Right lobe of liver (tissue), 6 donors: ENCODE measurements around the gene RBM42. TPM values are rescaled to one million over a fixed set of nuclear protein-coding genes. Genes with fewer than 3 reads are reported as not detected.

Experiments
- ATAC-seq, 4 donors: fragments of 200-7000 bp; cut with Tn5 transposase; one replicate each; pipeline ENCODE4 v1.9.1; 2020; ENCODE audit warnings: mild to moderate bottlenecking in 4 of 4, moderate library complexity in 4 of 4
- DNase-seq, 3 donors: peaks; one replicate each; pipeline ENCODE4 v3.0.0-alpha.2; 2020
- H3K27ac ChIP-seq, 3 donors: fragments of 200-600 bp; one replicate each; pipeline ENCODE4 v1.8.0; 2022
- H3K27me3 ChIP-seq, 2 donors: fragments of 200-600 bp; one replicate each; pipeline ENCODE4 v1.8.0; 2022
- H3K36me3 ChIP-seq, 4 donors: fragments of 200-600 bp; sonication (generic) in 1 of 4; one replicate each; pipeline versions ENCODE4 v1.5.1 to v1.8.0; 2017 to 2022; ENCODE audit warnings: control low read depth in 1 of 4
- H3K4me1 ChIP-seq, 4 donors: fragments of 200-600 bp; sonication (generic) in 1 of 4; one replicate each; pipeline versions ENCODE4 v1.5.1 to v1.8.0; 2017 to 2022; ENCODE audit warnings: control low read depth in 1 of 4
- H3K4me3 ChIP-seq, 3 donors: fragments of 200-600 bp; one replicate each; pipeline ENCODE4 v1.8.0; 2022
- H3K9me3 ChIP-seq, 4 donors: fragments of 200-600 bp; sonication (generic) in 1 of 4; one replicate each; pipeline versions ENCODE4 v1.5.1 to v1.8.0; 2017 to 2022; ENCODE audit warnings: control low read depth in 1 of 4
- CTCF ChIP-seq, 4 donors: fragments of 200-600 bp in 3 of 4; fragments of 450-650 bp in 1 of 4; IDR thresholded peaks; one replicate each; pipeline versions ENCODE4 v1.5.1 to v1.8.0; 2016 to 2022; ENCODE audit warnings: antibody characterized with exemption in 4 of 4, mild to moderate bottlenecking in 2 of 4
- POLR2A ChIP-seq: fragments of 450-650 bp; IDR thresholded peaks from one replicate; pipeline ENCODE4 v1.6.1; 2017; ENCODE audit warnings: antibody characterized with exemption, mild to moderate bottlenecking
- WGBS: methylation state at CpG from one replicate; pipeline ENCODE4 v1.1.6; 2018; ENCODE audit warnings: low coverage, low lambda C conversion rate; ENCODE audit not compliant: insufficient coverage; ENCODE audit errors: missing lambda C conversion rate; 5-methylcytosine and 5-hydroxymethylcytosine counted together
- intact Hi-C, 2 donors: fragments of 100-400 bp; cut with DNase I; formaldehyde crosslinking; loops; one replicate each; pipeline versions ENCODE4 v1.11.2 to v1.14.1; 2022
- total RNA-seq, 6 experiments: library from RNA; depleted of rRNA in 2 of 6; stranded (reverse); fragments of >200 nt in 2 of 6; fragmentation: NEBNext Ultra II Directional in 3 of 6; extraction: Animal tissue kit (Norgen Biotek cat#: 25700) in 3 of 6; gene quantifications; one replicate each; pipeline versions ENCODE4 v1.1.0 to v1.2.4, GENCODE V29; 2016 to 2023
- donor health status: DM: no; HTN: yes; CAD: no.
- donor health status: DM: no; HTN: no; CAD: no.
- donor health status: DM: no; HTN: no; CAD: no.
- donor health status: DM: no; HTN: yes; CAD: no.
- donor health status: DM: no; HTN: yes; CAD: no.

RBM42 gene
- total RNA-seq, 6 experiments from 2014 or later, result 27.8 to 46.5 (median 31.0) TPM

DNA sequence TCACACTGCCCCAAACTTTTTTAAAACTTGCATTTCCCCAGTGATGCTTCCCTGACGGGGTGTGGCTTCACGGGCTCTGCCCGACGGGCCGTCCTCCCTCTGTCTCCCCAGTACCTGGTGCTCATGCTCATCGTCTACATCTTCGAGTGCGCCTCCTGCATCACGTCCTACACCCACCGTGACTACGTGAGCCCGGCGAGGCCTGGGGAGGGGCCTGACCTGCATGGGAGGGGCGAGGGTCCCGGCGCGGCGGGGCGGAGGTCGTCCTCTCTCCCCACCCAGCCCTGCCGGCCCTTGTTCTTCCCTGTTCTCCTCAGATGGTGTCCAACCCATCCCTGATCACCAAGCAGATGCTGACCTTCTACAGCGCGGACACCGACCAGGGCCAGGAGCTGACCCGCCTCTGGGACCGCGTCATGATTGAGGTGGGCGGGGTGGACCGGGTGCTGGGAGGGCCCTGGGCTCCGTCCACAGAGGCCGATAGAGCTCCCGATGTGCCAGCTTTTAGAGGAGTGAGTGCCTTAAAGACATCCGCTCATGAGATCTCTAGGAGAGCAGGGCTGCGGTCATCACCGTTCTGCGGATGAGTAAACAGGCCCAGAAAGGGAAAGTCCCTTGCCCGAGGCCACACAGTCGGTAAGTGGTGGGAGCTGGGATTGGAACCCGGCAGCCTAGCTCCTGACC, 44.4 kb downstream of the RBM42 start:
- intact Hi-C loops, result no loop called here

DNA sequence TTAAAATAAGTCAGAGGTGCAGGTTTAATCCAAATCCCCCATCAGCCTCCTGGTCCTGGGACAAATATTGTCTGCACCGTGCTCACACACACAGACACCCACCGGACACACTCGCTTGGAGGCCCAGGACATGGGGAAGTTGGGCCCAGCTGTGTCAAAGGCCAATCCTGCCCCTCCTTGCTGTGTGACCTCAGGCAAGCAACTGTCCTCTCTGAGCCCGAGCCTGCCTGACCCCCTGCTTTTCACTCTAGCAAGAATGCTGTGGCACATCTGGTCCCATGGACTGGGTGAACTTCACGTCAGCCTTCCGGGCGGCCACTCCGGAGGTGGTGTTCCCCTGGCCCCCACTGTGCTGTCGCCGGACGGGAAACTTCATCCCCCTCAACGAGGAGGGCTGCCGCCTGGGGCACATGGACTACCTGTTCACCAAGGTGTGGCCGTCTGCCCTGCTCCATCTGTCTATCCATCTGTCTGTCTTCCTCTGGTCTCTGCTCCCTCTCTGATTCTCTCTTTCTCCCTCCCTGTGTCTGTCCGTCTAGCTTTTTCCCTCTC, 46.8 kb downstream of the RBM42 start:
- Histone ChIP-seq H3K4me3 (no peak overlapping the region), H3K27me3 (no peaks in the 10 kb centered on the region), H3K27ac (no peak overlapping the region), H3K4me1 (peaks cover 0 to 5% (median 0%) of the 10 kb centered on the region in 4 donors), H3K9me3 (no peaks in the 10 kb centered on the region), H3K36me3 (no peaks in the 10 kb centered on the region)
- intact Hi-C loops, result no loop called here
- TF ChIP-seq CTCF (IDR thresholded peaks at IDR 0.05), result no peak
- TF ChIP-seq POLR2A, result no peak
- DNase-seq, result no peak
- ATAC-seq, result no peak
- WGBS, result 76% methylated on average over 6 of the region's 15 CpGs

More for the DNA sequence above, 44.4 kb downstream of the RBM42 start:
- peaks cover 0 to 5% (median 0%) of the 10 kb centered on the region in 4 donors for H3K4me1 ChIP-seq
- DNase-seq, result peak in 2 of 3 donors; percentile 55 to 64
- no peaks in the 10 kb centered on the region for H3K36me3 ChIP-seq
- ATAC-seq, result peak; percentile 67 to 89 (median 70)
- no peaks in the 10 kb centered on the region for H3K9me3 ChIP-seq
- H3K4me3 ChIP-seq, result peak overlapping the region in 2 of 3 donors; percentile 3 to 19
- no peak overlapping the region for H3K27ac ChIP-seq
- TF ChIP-seq CTCF (IDR thresholded peaks at IDR 0.05) (no peak), POLR2A (no peak)
- 4% methylated on average over 24 of the region's 39 CpGs for WGBS
- no peaks in the 10 kb centered on the region for H3K27me3 ChIP-seq

Other genes with a start within 250 kb of the RBM42 start
- under 1 TPM in 3 of 6 experiments, not detected in 3; 0.30 to 0.64 (median 0.35) TPM for gene FFAR2, start 180.8 kb upstream of the RBM42 start, total RNA-seq
- gene KRTDAP, start 138.6 kb upstream of the RBM42 start, total RNA-seq, result not detected
- 1 to 10 TPM; 1.0 to 4.0 (median 2.0) TPM for gene DMKN, start 115.4 kb upstream of the RBM42 start, total RNA-seq
- under 1 TPM in 1 of 6 experiments, not detected in 5; 0.24 TPM for gene SBSN, start 100.7 kb upstream of the RBM42 start, total RNA-seq
- gene GAPDHS, start 95.6 kb upstream of the RBM42 start, total RNA-seq, result not detected
- 10 to 100 TPM; 29.4 to 65.7 (median 36.2) TPM for gene TMEM147, start 83.4 kb upstream of the RBM42 start, total RNA-seq
- gene ATP4A, start 65.4 kb upstream of the RBM42 start, total RNA-seq, result under 1 TPM in 1 of 6 experiments, not detected in 5; 0.06 TPM
- gene PMIS2, start 42.9 kb upstream of the RBM42 start, total RNA-seq, result not detected
- 1 to 10 TPM; 3.7 to 6.1 (median 4.4) TPM for gene HAUS5, start 16.3 kb upstream of the RBM42 start, total RNA-seq
- gene ETV2, start 12.7 kb downstream of the RBM42 start, total RNA-seq, result 1 to 10 TPM in 1 of 6 experiments, under 1 TPM in 3, not detected in 2; 0.38 to 1.2 (median 0.57) TPM
- gene COX6B1, start 19.3 kb downstream of the RBM42 start, total RNA-seq, result 100 to 1,000 TPM; 189 to 697 (median 228) TPM
- under 1 TPM in 1 of 6 experiments, not detected in 5; 0.27 TPM for gene UPK1A, start 37.5 kb downstream of the RBM42 start, total RNA-seq
- under 1 TPM in 1 of 6 experiments, not detected in 5; 0.15 TPM for gene ZBTB32, start 75.5 kb downstream of the RBM42 start, total RNA-seq
- 10 to 100 TPM; 10.5 to 23.1 (median 15.0) TPM for gene KMT2B, start 89.0 kb downstream of the RBM42 start, total RNA-seq
- gene IGFLR1, start 113.4 kb downstream of the RBM42 start, total RNA-seq, result 10 to 100 TPM; 16.3 to 58.9 (median 29.3) TPM
- 10 to 100 TPM; 11.3 to 19.9 (median 17.5) TPM for gene U2AF1L4, start 116.4 kb downstream of the RBM42 start, total RNA-seq
- 10 to 100 TPM; 24.2 to 42.9 (median 35.8) TPM for gene PSENEN, start 116.6 kb downstream of the RBM42 start, total RNA-seq
- gene LIN37, start 119.5 kb downstream of the RBM42 start, total RNA-seq, result 1 to 10 TPM; 3.2 to 8.2 (median 4.9) TPM
- 1 to 10 TPM; 2.6 to 6.0 (median 4.5) TPM for gene HSPB6, start 128.0 kb downstream of the RBM42 start, total RNA-seq
- gene PROSER3, start 129.1 kb downstream of the RBM42 start, total RNA-seq, result 1 to 10 TPM; 3.9 to 5.5 (median 4.7) TPM
- gene ARHGAP33, start 146.5 kb downstream of the RBM42 start, total RNA-seq, result 1 to 10 TPM in 5 of 6 experiments, under 1 TPM in 1; 0.37 to 5.2 (median 3.1) TPM
- gene PRODH2, start 183.8 kb downstream of the RBM42 start, total RNA-seq, result 100 to 1,000 TPM in 4 of 6 experiments, 10 to 100 TPM in 2; 60.3 to 281 (median 134) TPM
- not detected for gene NPHS1, start 223.5 kb downstream of the RBM42 start, total RNA-seq
- not detected for gene KIRREL2, start 227.9 kb downstream of the RBM42 start, total RNA-seq
- gene APLP1, start 239.5 kb downstream of the RBM42 start, total RNA-seq, result 1 to 10 TPM in 1 of 6 experiments, under 1 TPM in 2, not detected in 3; 0.27 to 1.5 (median 0.37) TPM